ENCODE results near the gene ATAD3C. TPM values are rescaled to one million over a fixed set of nuclear protein-coding genes. Genes with fewer than 3 reads are reported as not detected.
"Not testable (repeated sequence)": the region's sequence is repeated elsewhere in the genome, so short reads cannot be mapped to it uniquely, and the experiment has no call there.

The ATAD3C gene
- total RNA-seq, 1 experiment from 2014 or later: 10.6 TPM

GRCh38 chr1:1485755-1486317 is 36.3 kb downstream of the ATAD3C start:
- H3K27me3 ChIP-seq (ENCODE audit: control insufficient read depth, insufficient read depth, low read length); POLR2A ChIA-PET; intact Hi-C loops (cut with micrococcal nuclease; ENCODE audit: unreplicated experiment); ATAC-seq; DNase-seq (ENCODE audit: low read depth, low spot score); BruUV-seq (replicated peaks); H3K9me3 ChIP-seq (ENCODE audit: control insufficient read depth, insufficient read depth, low read depth, low read length); H3K4me3 ChIP-seq (ENCODE audit: low read depth in 2 of 2, low read length in 2 of 2); H3K36me3 ChIP-seq (ENCODE audit: control insufficient read depth, insufficient read depth, low read length); CTCF ChIA-PET; H3K27ac ChIP-seq (ENCODE audit: low read length); H3K4me1 ChIP-seq (ENCODE audit: control insufficient read depth, insufficient read depth, low read length); in situ Hi-C loops (cut with HindIII; ENCODE audit: low pct_unique_long_range_greater_than_20kb, low sequenced_read_pairs): not testable (repeated sequence)

DNA sequence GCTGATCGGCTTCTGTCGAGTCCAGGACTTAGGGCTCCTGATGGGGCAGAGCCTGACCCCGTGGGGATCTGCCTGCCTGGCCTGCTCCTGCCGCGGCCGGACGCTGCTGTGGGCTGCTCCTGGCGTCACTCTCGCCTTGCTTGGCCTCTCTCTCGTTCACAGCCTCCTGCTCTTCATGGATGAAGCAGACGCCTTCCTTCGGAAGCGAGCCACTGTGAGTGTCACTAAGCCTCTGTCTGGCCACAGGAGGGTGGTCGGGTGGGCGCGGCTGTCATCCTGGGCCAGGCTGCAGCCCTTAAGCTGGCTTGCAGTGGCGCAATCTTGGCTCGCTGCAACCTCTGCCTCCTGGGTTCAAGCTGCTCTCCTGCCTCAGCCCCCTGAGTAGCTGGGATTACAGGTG is 38.2 kb downstream of the ATAD3C start:
- ChIA-PET POLR2A (no interaction called here), CTCF (no interaction called here)
- intact Hi-C loops (cut with micrococcal nuclease; ENCODE audit: unreplicated experiment): no loop called here
- in situ Hi-C loops (cut with HindIII; ENCODE audit: low pct_unique_long_range_greater_than_20kb, low sequenced_read_pairs): no loop called here
- no peak for TF ChIP-seq REST (IDR thresholded peaks at IDR 0.05; ENCODE audit: insufficient read depth in 1 of 2, low read depth in 2 of 2, low read length in 1 of 2)
- no peak for TF ChIP-seq POLR2AphosphoS5 (IDR thresholded peaks at IDR 0.05; ENCODE audit: low read depth, low read length)
- TF ChIP-seq TCF7L2 (IDR thresholded peaks at IDR 0.05; ENCODE audit: low read depth, low read length): no peak
- TF ChIP-seq SIN3A (IDR thresholded peaks at IDR 0.05; ENCODE audit: borderline replicate concordance, insufficient read depth, low read depth, low read length): no peak
- TF ChIP-seq, protein P1, sequence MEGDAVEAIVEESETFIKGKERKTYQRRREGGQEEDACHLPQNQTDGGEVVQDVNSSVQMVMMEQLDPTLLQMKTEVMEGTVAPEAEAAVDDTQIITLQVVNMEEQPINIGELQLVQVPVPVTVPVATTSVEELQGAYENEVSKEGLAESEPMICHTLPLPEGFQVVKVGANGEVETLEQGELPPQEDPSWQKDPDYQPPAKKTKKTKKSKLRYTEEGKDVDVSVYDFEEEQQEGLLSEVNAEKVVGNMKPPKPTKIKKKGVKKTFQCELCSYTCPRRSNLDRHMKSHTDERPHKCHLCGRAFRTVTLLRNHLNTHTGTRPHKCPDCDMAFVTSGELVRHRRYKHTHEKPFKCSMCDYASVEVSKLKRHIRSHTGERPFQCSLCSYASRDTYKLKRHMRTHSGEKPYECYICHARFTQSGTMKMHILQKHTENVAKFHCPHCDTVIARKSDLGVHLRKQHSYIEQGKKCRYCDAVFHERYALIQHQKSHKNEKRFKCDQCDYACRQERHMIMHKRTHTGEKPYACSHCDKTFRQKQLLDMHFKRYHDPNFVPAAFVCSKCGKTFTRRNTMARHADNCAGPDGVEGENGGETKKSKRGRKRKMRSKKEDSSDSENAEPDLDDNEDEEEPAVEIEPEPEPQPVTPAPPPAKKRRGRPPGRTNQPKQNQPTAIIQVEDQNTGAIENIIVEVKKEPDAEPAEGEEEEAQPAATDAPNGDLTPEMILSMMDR (IDR thresholded peaks at IDR 0.05): no peak
- Histone ChIP-seq H3K27ac (ENCODE audit: low read length) (no peak overlapping the region), H3K4me1 (ENCODE audit: control insufficient read depth, insufficient read depth, low read length) (no peaks in the 10 kb centered on the region), H3K27me3 (ENCODE audit: control insufficient read depth, insufficient read depth, low read length) (no peaks in the 10 kb centered on the region), H3K4me3 (ENCODE audit: low read depth in 2 of 2, low read length in 2 of 2) (no peak overlapping the region), H3K36me3 (ENCODE audit: control insufficient read depth, insufficient read depth, low read length) (peaks cover 6% of the 10 kb centered on the region; the same call in 1 of the 2 replicates), H3K9me3 (ENCODE audit: control insufficient read depth, insufficient read depth, low read depth, low read length) (no peaks in the 10 kb centered on the region)
- ATAC-seq: no peak
- no TSS peak for BruUV-seq (replicated peaks)
- no peak for DNase-seq (ENCODE audit: low read depth, low spot score)

DNA sequence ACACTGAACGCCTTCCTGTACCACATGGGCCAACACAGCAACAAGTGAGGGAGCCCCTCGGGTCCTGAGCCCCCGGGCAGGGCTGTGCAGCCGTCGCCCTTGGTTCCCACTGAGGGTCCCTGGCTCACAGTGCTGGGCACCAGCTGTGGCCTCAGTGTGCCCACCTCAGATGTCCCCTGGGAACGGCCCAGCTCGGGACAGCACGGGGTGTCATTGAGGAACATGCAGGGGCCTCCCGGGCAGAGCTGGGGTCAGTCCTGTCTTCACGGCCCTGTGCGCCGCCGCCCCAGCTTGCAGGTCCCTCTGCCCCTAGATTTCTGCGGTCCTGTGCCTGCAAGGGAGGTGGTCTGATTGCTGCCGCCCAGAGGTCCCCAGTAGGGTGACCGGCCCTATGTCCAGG is 39.7 kb downstream of the ATAD3C start:
- H3K27ac ChIP-seq (ENCODE audit: low read length): no peak overlapping the region
- ATAC-seq: no peak
- BruUV-seq (replicated peaks): no TSS peak
- CTCF ChIA-PET: no interaction called here
- POLR2A ChIA-PET: no interaction called here
- no peaks in the 10 kb centered on the region for H3K4me1 ChIP-seq (ENCODE audit: control insufficient read depth, insufficient read depth, low read length)
- H3K27me3 ChIP-seq (ENCODE audit: control insufficient read depth, insufficient read depth, low read length): no peaks in the 10 kb centered on the region
- peaks cover 6% of the 10 kb centered on the region; the same call in 1 of the 2 replicates for H3K36me3 ChIP-seq (ENCODE audit: control insufficient read depth, insufficient read depth, low read length)
- no peak for DNase-seq (ENCODE audit: low read depth, low spot score)
- H3K4me3 ChIP-seq (ENCODE audit: low read depth in 2 of 2, low read length in 2 of 2): no peak overlapping the region
- intact Hi-C loops (cut with micrococcal nuclease; ENCODE audit: unreplicated experiment) (no loop called here), in situ Hi-C loops (cut with HindIII; ENCODE audit: low pct_unique_long_range_greater_than_20kb, low sequenced_read_pairs) (no loop called here)
- H3K9me3 ChIP-seq (ENCODE audit: control insufficient read depth, insufficient read depth, low read depth, low read length): no peaks in the 10 kb centered on the region
- TF ChIP-seq POLR2AphosphoS5 (IDR thresholded peaks at IDR 0.05; ENCODE audit: low read depth, low read length) (no peak), REST (IDR thresholded peaks at IDR 0.05; ENCODE audit: insufficient read depth in 1 of 2, low read depth in 2 of 2, low read length in 1 of 2) (no peak), TCF7L2 (IDR thresholded peaks at IDR 0.05; ENCODE audit: low read depth, low read length) (no peak), SIN3A (IDR thresholded peaks at IDR 0.05; ENCODE audit: borderline replicate concordance, insufficient read depth, low read depth, low read length) (no peak)
- TF ChIP-seq, protein P1 (IDR thresholded peaks at IDR 0.05): no peak

All from Panc1 (cell line).